Stimulated activated CD4-positive, alpha-beta T cell treated with anti-CD3 and anti-CD28 coated beads, TNF-alpha, amount 100 ng/mL, for 48 hours (primary cell): ENCODE measurements around the gene ZNF135.

Source experiments
- DNase-seq, 3 donors: peaks; one replicate each; pipeline ENCODE4 v3.0.0-alpha.2; 2020; ENCODE audit warnings: low read depth in 3 of 3

Gene ZNF135

DNA sequence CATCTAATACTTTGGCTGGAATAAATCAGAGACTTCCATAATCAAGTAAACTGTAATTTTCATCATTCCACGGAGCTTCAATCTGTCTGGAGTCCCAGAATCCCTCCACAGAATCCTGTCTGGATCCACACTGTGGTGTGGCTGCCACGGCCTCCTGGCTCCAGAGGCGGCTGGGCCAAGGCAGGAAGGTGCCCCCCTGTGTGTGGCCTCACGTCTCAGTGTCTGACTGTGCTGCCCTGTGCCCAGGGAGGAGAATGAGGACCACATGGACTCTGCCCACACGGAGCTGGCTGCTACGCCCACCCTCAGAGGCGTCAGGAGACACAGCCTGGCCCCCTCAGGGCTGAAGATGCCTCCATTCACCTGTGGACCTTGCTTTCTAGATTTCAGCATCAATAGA lies 12.2 kb upstream of the ZNF135 start:
- DNase-seq = no peak

DNA sequence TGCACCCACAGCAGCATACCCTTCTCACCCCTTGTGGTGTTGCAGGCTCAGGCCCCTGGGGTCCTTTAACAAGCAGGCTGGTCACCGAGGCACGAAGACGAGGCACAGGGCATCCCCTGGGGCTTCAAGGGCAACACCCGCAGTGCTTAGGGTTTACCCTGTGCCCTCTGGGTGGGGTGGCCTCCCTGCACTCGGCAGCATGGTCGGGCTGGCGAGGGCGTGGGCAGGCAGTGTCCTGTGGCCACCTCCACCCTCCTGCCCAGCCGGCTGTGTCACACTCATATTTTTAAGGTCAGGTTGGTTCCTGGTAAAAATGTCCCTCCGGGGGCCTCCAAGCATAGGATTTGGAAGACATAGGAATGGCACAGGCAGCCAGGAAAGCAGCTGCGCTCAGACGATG lies 11.4 kb upstream of the ZNF135 start:
- DNase-seq = no peak

DNA sequence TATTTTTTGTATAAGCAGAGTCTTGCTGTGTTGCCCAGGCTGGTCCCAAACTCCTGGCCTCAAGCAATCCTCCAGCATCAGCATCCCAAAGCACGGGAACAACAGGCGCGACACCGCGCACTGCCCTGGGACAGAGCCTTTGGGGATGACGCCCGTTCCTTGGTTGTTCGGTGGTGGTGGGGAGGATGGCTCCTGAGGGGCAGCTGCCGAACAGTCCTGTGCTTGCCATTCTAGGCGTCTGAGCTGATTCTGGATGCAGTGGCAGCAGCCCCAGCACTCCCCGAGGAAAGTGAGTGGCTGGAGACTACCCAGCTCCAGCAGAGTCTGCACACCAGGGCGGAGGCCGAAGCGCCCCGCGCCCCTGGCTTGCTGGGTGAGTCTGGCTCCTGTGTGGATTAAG lies 6.8 kb upstream of the ZNF135 start:
- no peak for DNase-seq

DNA sequence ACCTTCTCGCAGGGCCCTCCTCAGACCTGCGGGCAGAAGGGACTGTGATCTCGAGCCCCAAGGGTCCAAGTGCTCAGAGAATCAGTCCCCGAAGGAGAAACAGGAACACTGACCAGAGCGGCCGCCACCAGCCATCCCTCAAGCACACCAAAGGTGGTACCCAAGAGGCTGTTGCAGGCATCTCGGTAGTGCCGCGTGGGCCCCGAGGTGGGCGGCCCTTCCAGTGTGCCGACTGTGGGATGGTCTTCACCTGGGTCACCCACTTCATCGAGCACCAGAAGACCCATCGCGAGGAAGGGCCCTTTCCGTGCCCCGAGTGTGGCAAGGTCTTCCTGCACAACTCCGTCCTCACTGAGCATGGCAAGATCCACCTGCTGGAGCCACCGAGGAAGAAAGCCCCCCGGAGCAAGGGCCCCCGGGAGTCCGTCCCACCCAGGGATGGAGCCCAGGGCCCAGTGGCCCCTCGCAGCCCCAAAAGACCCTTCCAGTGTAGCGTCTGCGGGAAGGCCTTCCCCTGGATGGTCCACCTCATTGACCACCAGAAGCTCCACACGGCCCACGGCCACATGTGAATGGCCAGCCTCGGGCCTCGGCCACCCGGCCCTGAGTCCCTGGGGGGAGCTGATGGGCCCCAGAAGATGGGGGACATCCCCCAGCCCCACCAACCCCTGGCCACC lies 5.5 kb upstream of the ZNF135 start:
- DNase-seq = no peak

DNA sequence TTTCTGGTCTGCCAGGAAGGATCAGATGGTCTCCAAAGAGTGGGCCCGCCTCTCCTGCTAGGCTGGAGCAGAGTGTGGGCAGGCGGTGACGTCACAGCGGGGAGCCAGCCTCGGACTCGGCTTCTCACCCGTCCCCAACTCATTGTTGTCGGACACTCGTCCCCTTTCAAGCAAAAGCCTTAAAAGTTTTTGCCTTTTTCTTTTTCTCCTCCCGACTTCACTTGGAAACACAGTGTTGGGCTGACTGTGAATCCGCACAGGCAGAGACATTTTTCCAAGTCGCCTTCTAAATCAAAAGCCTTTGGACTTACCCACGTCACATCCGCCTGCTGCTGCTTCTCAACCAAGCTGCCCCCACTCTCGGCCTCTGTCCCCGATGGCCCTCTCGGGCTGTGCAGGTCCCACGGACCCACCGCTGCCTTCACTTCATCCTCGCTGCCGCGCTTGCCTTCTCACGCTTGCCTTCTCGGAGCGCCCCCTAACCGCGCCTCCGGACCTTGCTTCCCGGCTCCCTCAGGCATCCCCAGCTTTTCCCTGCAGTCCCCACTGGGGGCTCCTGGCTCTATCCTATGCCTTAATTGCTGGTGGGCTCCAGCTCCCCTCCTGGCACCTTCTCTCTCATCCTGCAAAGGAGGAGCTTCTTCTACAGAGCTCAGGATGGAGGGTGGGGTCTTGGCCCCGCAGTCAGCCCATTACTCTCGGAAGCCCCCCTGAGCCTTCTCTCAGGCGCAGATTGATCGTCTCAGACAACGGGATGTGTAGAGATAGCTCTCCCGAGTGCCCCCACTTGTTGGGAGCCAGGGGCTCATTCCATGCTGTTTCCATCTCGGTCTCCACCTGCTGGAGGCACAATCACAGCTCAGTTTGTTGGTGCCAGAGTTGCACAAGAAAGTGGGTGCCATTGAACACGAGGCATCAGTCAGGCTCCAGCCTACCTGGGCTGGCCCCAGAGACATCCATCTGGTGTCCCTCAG lies 3.9 kb upstream of the ZNF135 start:
- no peak for DNase-seq

DNA sequence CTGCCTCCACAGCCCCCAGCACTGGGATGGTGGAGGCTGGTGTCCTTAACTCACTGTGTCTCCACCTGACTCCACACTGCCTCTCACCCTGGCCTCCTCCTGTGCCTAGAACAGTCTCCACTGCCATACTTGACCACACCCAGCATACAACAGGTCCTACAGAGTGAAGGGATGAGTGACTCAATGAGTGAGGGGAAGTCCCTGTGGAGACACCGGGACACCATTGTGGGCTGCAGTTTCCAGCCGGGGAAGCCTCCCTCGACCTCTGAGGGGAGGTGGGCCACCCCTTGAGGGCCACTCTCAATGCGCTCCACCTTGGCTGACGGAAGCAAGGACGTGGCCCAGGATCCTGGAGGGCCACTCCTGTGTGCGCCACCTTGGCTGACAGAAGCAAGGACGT lies 2.8 kb upstream of the ZNF135 start:
- no peak for DNase-seq

DNA sequence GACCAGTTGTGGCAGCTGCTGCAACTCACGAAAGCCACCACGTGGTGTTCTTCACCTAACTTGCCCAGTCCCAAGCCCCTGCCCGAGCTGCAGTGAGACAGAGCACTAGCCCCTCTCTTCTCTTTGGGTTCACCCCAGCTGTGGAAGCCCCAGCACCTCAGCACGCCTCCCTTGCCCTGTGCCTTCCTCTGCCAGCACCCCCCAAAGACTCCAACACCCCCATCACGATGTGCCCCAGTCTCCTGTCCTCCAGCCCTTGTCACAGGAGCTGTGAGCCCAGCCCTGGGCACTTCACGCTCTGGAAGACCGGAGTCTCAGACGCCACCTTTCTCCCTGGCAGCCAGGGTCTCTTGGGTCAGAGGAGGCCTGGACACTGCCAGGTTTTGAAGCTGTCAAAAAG lies 2.2 kb upstream of the ZNF135 start:
- DNase-seq = no peak

DNA sequence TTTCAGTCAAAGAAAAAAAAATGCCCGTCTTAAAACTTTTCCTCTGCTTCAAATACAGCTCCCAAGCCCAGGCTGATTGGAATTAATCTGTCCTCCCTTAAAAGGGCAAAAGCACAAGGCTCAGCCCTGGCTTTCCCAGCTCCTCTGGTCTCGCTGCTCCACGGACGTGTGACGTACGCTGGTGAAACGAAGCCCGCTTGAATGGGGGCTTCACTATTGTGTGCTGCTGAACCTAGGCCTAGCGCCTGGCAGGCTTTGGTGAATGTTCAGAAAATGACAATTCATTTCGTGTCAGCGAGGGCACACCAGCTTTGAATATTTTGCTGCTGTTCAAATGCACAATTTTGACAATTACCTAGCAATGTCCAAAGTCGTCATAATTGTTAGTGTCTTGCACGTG lies 615 bp upstream of the ZNF135 start:
- DNase-seq = no peak

DNA sequence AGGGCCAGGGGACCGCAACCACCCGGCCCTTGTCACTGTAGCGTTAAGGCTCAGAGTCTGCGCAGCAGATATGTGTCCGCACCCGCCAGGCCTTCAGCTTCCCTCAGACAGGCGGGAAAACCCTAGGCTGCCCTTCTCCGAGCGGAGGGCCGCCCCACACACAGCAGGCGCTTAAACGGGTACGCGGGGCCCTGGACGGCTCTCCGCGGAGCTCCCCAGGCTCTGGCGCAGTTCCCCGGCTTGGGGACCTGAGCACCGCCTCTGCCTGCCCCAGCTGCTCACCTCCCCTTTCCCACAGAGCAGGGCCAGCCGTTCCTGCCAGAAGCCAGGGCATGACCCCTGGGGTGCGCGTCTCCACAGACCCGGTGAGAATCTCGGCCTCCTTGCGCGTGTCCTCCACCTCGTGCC lies 593 bp downstream of the ZNF135 start:
- no peak for DNase-seq

DNA sequence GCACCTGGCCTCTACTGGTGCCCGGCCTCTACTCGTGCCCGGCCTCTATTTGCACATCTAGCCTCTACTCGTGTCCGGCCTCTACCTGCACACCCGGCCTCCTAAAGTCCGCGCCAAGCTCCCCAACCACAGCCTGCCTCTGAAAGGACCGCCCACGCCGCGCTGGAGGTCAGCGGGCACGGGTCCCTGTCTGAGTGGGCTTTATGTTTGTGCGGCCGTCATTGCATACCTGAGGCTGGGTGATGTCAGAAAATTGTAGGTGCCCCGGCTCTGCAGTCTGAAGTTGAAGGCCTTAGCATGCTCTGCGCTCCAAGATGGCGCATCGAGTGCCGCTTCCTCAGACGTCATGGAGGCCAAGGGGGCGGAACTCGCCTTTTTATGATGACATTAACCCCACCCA lies 1.1 kb downstream of the ZNF135 start:
- DNase-seq = no peak

DNA sequence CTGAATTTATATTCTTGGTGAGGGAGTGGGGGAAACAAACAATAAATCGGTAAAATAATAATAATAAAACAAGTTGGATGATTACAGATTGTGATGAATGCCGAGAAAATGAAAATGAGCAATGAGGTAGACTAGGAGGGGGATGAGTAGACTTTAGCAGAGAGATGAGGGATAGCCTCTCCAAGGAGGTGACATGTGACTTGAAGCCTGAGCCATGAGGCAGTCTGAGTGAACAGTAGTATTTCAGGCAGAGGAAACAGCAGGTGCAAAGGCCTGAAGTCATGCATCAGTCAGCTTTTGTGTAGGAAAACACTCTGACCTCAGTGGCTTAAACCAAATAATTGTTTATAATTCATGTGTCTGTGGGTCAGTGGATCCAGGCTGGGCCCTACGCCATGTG lies 4.6 kb downstream of the ZNF135 start:
- DNase-seq = no peak

DNA sequence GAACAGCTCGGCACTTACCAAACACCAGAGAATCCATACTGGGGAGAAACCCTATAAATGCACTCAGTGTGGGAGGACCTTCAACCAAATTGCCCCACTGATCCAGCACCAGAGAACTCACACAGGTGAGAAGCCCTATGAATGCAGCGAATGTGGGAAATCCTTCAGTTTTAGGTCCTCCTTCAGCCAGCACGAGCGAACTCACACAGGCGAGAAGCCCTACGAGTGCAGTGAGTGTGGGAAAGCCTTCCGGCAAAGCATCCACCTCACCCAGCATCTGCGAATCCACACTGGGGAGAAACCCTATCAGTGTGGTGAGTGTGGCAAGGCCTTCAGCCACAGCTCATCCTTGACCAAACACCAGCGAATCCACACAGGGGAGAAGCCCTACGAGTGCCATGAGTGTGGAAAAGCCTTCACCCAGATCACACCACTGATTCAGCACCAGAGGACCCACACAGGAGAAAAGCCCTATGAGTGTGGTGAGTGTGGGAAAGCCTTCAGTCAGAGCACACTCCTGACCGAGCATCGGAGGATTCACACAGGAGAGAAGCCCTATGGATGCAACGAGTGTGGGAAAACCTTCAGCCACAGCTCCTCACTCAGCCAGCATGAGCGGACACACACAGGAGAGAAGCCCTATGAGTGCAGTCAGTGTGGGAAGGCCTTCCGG lies 8.3 kb downstream of the ZNF135 start:
- no peak for DNase-seq

DNA sequence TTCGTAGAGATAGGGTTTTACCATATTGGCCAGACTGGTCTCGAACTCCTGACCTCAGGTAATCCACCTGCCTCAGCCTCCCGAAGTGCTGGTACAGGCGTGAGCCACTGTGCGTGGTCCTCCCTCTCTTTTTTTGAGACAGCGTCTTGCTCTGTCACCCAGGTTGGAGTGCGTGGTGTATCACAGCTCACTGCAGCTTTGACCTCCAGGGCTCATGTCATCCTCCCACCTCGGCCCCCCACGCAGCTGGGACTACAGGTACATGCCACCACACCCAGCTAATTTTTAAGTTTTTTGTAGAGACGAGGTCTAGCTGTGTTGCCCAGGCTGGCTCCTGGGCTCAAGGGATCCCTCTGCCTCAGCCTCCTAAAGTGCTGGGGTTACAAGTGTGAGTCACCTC lies 20.7 kb downstream of the ZNF135 start:
- DNase-seq = no peak

DNA sequence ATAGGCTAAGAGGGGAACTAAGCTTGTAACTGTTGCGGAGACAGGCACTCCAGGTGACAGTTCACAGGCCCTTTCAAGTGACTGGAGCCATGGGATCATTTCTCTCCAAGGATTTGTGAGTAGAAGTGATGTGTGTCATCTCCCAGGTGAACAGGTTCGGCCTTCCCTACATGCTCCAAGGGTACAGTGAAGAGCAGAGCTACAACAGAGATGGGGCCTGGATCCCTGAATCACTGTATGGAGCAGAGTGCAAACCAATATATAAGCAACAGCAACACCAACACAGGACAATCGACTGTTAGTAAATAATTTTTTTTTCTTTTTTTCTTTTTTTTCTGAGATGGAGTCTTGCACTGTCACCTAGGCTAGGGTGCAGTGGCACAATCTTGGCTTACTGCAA lies 23.9 kb downstream of the ZNF135 start:
- no peak for DNase-seq

DNA sequence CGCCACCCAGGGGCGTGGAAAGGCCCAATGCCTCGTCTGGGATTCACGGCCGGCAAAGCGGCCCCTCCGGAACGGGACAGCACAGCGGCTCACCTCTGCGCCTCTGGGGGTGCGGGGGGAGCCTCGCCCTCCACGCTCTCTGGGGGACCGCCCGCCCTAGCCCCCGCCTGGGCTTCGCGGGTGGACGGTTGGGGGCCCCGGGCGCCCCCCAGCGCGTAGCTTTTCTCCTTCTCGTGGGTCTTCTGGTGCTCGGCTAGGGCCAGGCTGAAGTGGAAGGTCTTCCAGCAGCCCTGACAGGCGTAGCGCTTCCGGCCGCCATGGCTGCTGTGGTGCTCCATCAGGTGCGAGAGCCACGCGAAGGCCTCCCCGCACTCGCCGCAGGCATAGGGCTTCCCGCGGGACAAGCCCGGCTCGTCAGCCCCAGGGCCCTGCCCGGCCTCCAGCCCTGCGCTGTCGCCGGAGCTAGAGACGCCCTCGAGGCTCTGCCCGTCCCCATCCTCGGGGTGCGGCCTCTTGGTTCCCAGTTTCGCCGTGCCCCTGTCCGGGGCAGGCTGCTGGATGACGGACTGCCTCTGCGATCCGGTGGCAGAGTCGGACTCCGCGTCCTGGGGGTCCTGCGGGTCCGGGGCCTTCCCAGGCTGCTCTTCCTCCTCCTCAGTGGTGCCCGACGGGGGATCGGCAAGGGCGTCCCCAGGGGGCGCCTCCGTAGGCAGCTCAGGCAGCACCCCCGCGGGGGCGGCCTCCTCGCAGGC lies 25.7 kb downstream of the ZNF135 start:
- no peak for DNase-seq

DNA sequence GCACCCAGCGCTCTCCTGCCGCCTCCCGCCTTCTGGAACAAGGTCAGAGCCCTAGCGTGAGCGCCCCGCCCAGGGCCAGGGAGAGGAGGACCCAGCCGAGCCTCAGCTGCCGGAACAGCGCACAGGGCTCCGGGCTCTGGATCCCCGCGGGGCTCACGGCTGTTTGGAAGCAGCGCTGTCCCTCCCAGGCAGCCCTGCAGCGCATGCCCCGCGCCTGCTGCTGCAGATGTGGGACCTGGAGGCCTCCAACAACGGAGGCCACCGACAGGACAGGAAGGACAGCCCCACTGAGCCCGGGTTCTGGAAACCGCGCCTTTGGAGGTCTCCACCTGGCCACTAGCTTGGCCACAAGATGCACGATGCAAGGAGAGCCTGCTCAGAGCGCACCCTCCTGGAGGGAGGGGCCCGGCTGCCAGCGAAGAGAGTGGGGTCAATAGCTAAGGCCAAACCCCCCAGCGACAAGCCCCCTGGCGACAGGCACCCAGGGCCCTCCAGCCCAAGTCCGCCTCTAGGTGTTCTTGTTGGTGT lies 26.3 kb downstream of the ZNF135 start:
- DNase-seq = no peak

DNA sequence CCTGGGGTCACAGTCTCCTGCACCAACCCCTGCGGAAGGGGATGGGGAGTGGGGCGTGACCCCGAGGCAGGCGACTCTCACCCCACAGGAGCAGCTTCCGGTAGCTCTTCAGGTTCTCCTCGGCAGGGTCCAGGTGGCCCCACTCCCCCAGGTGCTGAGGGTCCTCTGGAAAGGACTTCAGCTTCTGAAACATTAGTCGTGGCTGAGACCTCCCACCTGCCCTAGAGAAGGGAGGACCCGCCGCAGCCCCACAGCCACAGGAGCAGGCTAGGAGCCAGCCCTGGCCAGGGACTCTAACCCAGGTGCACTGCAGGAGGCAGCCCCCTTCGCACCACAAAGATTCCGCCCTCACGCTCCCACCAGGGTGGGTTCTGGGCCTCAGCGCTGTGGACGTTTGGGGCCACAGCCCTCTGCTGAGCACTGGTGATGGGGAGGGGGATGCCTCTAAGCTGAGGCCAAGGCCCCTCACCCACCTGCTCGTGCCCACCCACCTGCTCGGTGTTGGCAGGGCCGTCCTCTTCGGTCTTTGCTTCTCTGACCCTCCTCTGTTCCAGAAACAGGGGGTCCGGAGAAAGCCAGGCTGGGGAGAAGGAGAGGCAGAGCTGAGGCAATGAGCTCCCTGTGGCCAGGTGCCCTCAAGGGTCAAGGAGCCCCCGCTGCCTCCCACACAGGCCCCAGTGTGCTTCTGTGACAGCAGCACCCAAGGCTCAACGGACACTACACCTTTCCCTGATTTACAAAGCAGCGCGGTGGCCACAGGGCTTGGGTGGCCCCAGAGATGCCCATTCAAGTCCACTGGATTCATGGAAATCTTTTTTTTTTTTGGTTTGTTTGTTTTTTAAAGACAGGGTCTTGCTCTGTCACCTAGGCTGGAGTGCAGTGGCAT lies 28.0 kb downstream of the ZNF135 start:
- DNase-seq = no peak

DNA sequence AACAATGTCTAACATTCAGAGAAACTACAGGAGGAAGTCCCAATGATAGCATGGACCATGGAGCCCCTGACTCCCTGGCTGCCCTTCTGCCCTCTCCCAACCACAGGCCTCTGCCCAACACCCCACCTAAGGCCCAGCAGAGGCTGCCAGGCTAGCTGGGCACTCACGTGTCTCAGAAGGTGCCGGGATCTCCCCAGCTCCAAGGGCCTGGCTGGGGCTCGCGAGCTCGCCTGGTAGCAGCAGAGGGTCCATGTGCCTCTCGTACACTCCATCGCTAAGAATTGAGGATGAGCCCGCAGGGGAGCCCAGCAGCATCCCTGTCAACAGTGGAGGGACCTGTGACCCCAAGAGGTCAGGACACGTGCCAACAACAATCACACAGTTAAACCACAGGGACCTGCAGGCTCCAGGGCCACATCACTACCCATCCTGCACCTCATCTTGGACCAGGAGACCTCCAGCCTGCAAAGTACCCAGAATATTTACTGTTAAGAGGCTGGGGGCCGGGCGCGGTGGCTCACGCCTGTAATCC lies 29.5 kb downstream of the ZNF135 start:
- DNase-seq = no peak

DNA sequence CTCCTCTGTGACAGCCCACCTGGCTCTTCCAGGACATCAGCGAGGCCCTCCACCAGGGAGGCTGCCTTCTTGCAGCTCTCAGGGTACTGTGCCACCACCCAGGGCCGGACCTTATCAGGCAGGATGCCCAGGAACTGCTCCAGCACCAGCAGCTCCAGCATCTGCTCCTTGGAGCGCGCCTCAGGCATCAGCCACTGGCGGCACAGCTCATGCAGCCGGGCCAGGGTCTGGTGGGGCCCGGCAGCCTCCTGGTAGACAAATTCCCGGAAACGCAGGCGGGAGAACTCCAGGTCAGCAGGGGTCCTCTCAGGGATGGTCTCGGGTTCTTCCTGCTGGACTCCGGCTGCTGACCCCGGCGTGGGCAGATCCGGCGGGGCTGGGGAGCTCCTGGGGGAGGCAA lies 30.8 kb downstream of the ZNF135 start:
- no peak for DNase-seq

DNA sequence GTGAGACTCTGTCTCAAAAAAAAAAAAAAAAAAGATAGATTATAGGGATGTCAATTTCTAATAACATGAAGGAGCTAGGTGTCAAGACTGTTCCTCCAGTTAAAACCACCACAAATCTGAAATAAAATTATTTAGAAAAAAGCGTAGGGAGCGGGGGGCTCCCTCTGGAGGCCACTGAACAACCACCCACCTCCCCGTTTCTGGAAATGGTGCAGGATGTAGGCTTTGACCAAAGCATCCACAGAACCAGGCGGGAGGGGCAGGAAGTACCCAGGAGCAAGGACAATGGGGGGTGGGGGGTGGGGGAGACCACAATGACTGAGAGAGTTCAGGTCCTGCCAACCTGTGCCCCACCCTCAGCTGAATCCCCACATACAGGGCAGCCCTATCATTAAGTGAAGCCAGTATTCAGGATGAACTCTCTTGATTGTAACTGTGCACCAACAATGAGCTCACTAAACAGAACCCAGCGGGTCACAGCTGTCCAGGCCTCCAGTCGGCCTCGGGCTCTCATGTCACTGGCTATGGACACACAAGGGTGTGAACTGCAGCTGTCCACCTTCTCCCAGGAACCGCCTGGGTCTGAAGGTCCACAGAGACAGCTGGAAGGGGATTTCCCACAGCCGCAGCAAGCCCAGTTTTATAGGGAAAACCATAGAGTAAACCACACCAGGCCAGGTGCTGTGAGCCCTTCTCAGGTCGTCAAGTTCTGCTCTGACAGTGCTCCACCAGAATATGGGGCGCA lies 32.3 kb downstream of the ZNF135 start:
- DNase-seq = no peak
